Liver (tissue), 9 donors: Measurements from ENCODE around the gene HMX3. TPM values are rescaled to one million over a fixed set of nuclear protein-coding genes. Genes with fewer than 3 reads are reported as not detected.

Experiments used
- DNase-seq: peaks from one replicate; pipeline ENCODE4 v3.0.0-alpha.2; 2017; ENCODE audit warnings: low spot score
- H3K27ac ChIP-seq, 2 donors: one replicate each; pipeline ENCODE4 v1.7.0; 2013; ENCODE audit warnings: inconsistent platforms in 2 of 2, low read length in 2 of 2, control low read depth in 1 of 2, low read depth in 1 of 2, mild to moderate bottlenecking in 1 of 2
- H3K27me3 ChIP-seq, 4 donors: one replicate each; pipeline versions ENCODE4 v1.6.1 to v1.7.0; 2013; ENCODE audit warnings: low read length in 3 of 4, inconsistent platforms in 1 of 4, mild to moderate bottlenecking in 1 of 4, moderate library complexity in 1 of 4; ENCODE audit not compliant: control insufficient read depth in 4 of 4, insufficient read depth in 4 of 4
- H3K36me3 ChIP-seq, 4 donors: one replicate each; pipeline versions ENCODE4 v1.6.1 to v1.7.0; 2013; ENCODE audit warnings: low read length in 3 of 4, mild to moderate bottlenecking in 3 of 4, low read depth in 1 of 4, moderate library complexity in 1 of 4; ENCODE audit not compliant: control insufficient read depth in 4 of 4, insufficient read depth in 3 of 4
- H3K4me1 ChIP-seq, 4 donors: one replicate each; pipeline versions ENCODE4 v1.6.1 to v1.7.0; 2013; ENCODE audit warnings: low read length in 3 of 4, mild to moderate bottlenecking in 3 of 4, moderate library complexity in 1 of 4; ENCODE audit not compliant: control insufficient read depth in 4 of 4, insufficient read depth in 4 of 4
- H3K4me3 ChIP-seq, 3 donors: one replicate each; pipeline versions ENCODE4 v1.6.1 to v1.7.0; 2013; ENCODE audit warnings: low read length in 3 of 3, control low read depth in 1 of 3, low read depth in 1 of 3, mild to moderate bottlenecking in 1 of 3
- H3K9ac ChIP-seq, 2 donors: one replicate each; pipeline ENCODE4 v1.7.0; 2013; ENCODE audit warnings: low read length in 2 of 2, mild to moderate bottlenecking in 2 of 2, moderate library complexity in 2 of 2, control low read depth in 1 of 2, low read depth in 1 of 2
- H3K9me3 ChIP-seq, 4 donors: one replicate each; pipeline versions ENCODE4 v1.6.1 to v1.7.0; 2013; ENCODE audit warnings: low read length in 3 of 4; ENCODE audit not compliant: control insufficient read depth in 4 of 4
- FOXA2 ChIP-seq: IDR thresholded peaks from 2 replicates; pipeline ENCODE4 v1.6.1; 2016; ENCODE audit warnings: antibody characterized with exemption
- HNF4A ChIP-seq, 2 donors: conservative IDR thresholded peaks; 2 replicates each; pipeline ENCODE4 v1.6.1; 2016; ENCODE audit warnings: antibody characterized with exemption in 2 of 2, mild to moderate bottlenecking in 2 of 2
- JUND ChIP-seq, 2 donors: IDR thresholded peaks; 2 replicates each; pipeline ENCODE4 v1.6.1; 2016; ENCODE audit warnings: antibody characterized with exemption in 2 of 2
- NR2F2 ChIP-seq: IDR thresholded peaks from 2 replicates; pipeline ENCODE4 v1.6.1; 2016; ENCODE audit warnings: antibody characterized with exemption
- WGBS: extraction: QIAGEN DNeasy Blood & Tissue Kit; methylation state at CpG from one replicate; pipeline ENCODE4 v1.1.7; 2013; 5-methylcytosine and 5-hydroxymethylcytosine counted together
- polyA plus RNA-seq, 2 donors: library from polyadenylated mRNA; stranded (reverse) in 1 of 2; unstranded in 1 of 2; fragments of 200-250 nt in 1 of 2; fragments of >200 nt in 1 of 2; fragmentation: Nextera tagmentation in 1 of 2; extraction: Ambion mirVana in 1 of 2; gene quantifications; one replicate each; pipeline versions ENCODE4 v1.2.1 to v1.2.3, GENCODE V29; 2013 to 2015
- total RNA-seq, 2 donors: library from RNA; depleted of rRNA; stranded (reverse); fragments of >200 nt; gene quantifications; one replicate each; pipeline ENCODE4 v1.2.3, GENCODE V29; 2014
- TF ChIP-seq, protein P1 (sequence below): fragments of 150-350 bp; IDR thresholded peaks from 2 replicates; pipeline ENCODE4 v1.5.1; 2017; ENCODE audit warnings: improper control_type of control experiment, low read depth, low read length; ENCODE audit not compliant: missing input control
- TF ChIP-seq, protein P2 (sequence below): IDR thresholded peaks from 2 replicates; pipeline ENCODE4 v1.6.1; 2016; ENCODE audit warnings: antibody characterized with exemption
- TF ChIP-seq, protein P3 (sequence below): IDR thresholded peaks from 2 replicates; pipeline ENCODE4 v1.6.1; 2016; ENCODE audit warnings: antibody characterized with exemption, mild to moderate bottlenecking
- TF ChIP-seq, protein P4 (sequence below): IDR thresholded peaks from 2 replicates; pipeline ENCODE4 v1.6.1; 2016; ENCODE audit warnings: antibody characterized with exemption
- donor health status: healthy.
- donor health status: healthy.
- donor health status: healthy.
- donor health status: healthy.
- donor health status: healthy.

Gene HMX3
- total and polyA plus RNA-seq, 4 donors: not detected

DNA sequence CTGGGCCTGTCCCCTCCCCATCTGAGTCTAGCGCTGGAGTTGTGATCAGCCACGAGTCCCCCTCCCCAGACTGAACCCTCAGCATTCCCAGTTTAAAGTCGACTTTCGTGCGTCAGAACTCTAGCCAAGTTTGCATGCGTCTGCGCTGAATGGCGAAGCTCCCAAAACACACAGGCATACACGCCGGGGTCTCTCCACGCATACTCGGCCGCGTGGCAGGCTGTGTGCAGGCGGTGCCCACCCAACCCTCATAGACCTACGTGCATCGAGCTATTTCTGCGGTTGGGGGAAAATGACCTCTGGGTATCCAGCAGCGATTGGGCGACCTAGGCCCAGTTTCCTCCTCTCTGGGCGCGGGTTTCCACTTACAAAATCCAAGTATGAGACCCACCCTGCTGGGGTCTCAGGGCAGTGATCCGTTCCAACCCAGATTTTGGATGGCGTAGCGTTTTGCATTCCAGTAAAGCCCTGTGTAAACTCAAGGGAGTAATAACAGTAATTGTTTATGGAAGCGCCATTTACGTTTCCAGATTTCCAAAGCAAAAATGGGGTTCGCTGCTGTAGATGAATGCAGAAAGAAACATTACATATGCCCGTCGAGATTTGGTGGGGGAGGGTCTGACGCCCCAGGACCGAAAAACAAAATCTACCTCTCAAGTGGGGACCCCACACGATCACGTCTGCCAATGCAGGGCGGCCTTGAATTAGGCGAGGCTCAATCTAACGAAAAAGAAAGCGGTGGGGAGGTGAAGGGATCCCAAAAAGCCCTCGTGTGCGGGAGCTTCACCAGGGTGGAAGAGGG lies 2.0 kb upstream of the HMX3 start:
- no peak overlapping the region for H3K9ac ChIP-seq
- H3K9me3 ChIP-seq: peaks cover 0 to under 1% (median 0%) of the 10 kb centered on the region in 4 donors
- H3K36me3 ChIP-seq: no peaks in the 10 kb centered on the region
- peaks cover 18 to 40% (median 31%) of the 10 kb centered on the region in 4 donors for H3K4me1 ChIP-seq
- H3K27me3 ChIP-seq: peaks cover 13 to 23% (median 22%) of the 10 kb centered on the region in 4 donors
- H3K4me3 ChIP-seq: peak overlapping the region in 1 of 3 donors; percentile 10
- no peak overlapping the region for H3K27ac ChIP-seq
- WGBS: 9% methylated on average over 40 of the region's 40 CpGs
- no peak for DNase-seq
- TF ChIP-seq JUND (IDR thresholded peaks at IDR 0.05): no peak
- TF ChIP-seq, protein P1, sequence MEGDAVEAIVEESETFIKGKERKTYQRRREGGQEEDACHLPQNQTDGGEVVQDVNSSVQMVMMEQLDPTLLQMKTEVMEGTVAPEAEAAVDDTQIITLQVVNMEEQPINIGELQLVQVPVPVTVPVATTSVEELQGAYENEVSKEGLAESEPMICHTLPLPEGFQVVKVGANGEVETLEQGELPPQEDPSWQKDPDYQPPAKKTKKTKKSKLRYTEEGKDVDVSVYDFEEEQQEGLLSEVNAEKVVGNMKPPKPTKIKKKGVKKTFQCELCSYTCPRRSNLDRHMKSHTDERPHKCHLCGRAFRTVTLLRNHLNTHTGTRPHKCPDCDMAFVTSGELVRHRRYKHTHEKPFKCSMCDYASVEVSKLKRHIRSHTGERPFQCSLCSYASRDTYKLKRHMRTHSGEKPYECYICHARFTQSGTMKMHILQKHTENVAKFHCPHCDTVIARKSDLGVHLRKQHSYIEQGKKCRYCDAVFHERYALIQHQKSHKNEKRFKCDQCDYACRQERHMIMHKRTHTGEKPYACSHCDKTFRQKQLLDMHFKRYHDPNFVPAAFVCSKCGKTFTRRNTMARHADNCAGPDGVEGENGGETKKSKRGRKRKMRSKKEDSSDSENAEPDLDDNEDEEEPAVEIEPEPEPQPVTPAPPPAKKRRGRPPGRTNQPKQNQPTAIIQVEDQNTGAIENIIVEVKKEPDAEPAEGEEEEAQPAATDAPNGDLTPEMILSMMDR: no peak
- TF ChIP-seq HNF4A (conservative IDR thresholded peaks at IDR 0.05): no peak
- TF ChIP-seq, protein P2, sequence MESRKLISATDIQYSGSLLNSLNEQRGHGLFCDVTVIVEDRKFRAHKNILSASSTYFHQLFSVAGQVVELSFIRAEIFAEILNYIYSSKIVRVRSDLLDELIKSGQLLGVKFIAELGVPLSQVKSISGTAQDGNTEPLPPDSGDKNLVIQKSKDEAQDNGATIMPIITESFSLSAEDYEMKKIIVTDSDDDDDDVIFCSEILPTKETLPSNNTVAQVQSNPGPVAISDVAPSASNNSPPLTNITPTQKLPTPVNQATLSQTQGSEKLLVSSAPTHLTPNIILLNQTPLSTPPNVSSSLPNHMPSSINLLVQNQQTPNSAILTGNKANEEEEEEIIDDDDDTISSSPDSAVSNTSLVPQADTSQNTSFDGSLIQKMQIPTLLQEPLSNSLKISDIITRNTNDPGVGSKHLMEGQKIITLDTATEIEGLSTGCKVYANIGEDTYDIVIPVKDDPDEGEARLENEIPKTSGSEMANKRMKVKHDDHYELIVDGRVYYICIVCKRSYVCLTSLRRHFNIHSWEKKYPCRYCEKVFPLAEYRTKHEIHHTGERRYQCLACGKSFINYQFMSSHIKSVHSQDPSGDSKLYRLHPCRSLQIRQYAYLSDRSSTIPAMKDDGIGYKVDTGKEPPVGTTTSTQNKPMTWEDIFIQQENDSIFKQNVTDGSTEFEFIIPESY: no peak

DNA sequence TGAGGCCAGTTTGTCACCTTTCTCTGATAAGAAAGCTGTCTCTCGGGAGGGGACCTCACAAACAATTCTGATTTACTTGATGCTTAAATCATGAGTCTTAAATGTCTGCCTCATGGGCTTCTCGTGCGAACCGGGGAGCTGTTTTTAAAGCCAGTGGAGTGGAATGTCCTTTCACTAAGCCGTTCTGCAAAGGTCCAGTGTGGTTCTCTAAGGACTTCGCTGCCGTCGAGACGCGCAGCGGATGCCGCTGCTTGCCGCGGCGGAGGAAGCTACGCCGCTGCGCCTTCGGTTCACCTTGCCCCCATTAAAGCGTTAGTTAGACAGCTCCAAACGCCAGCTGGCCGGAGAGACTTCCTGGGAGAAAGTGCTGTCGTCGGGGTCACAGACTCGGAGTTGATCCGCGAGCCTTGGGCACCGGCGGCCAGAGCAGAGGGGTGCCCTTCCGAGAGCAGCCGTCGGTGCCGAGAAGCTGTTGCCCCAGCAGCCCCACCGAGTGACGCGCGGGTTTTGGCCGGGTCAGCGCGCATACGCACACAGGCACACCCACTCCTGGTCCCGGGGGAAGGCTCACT lies 1.3 kb upstream of the HMX3 start:
- Histone ChIP-seq H3K27me3 (peaks cover 16 to 24% (median 23%) of the 10 kb centered on the region in 4 donors), H3K27ac (no peak overlapping the region), H3K36me3 (no peaks in the 10 kb centered on the region), H3K4me3 (no peak overlapping the region), H3K4me1 (peaks cover 18 to 42% (median 32%) of the 10 kb centered on the region in 4 donors), H3K9me3 (no peaks in the 10 kb centered on the region), H3K9ac (no peak overlapping the region)
- 6% methylated on average over 42 of the region's 42 CpGs for WGBS
- TF ChIP-seq FOXA2: no peak
- no peak for DNase-seq

DNA sequence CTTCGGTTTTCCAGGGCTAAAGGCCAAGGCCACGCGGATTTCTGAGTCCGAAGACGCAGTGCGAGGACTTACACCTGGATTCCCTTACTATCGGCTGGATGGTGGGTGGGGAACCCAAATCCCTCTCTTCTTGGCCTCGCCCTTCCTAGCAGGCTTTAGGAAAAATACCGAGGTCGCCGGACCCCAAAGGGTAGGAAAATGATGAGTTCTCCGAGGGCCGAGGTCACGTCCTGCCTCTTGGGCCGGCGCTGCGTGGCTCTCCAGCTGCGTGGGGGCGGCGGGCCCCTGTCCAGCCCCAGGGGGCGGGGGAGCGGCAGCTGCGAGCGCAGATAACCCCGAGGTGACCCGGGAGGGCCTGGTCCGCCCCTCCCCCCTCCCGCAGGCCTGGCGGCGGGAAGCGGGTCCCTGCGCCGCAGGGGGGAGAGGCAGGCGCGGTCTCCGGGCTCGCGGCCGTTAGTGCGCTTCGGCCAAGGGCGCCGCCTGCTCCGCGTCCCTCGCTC lies 805 bp upstream of the HMX3 start:
- Histone ChIP-seq H3K9ac (no peak overlapping the region), H3K27me3 (peaks cover 16 to 27% (median 23%) of the 10 kb centered on the region in 4 donors), H3K27ac (no peak overlapping the region), H3K36me3 (no peaks in the 10 kb centered on the region), H3K9me3 (no peaks in the 10 kb centered on the region), H3K4me3 (peak overlapping the region in 1 of 3 donors; percentile 37), H3K4me1 (peaks cover 21 to 44% (median 36%) of the 10 kb centered on the region in 4 donors)
- TF ChIP-seq, protein P3, sequence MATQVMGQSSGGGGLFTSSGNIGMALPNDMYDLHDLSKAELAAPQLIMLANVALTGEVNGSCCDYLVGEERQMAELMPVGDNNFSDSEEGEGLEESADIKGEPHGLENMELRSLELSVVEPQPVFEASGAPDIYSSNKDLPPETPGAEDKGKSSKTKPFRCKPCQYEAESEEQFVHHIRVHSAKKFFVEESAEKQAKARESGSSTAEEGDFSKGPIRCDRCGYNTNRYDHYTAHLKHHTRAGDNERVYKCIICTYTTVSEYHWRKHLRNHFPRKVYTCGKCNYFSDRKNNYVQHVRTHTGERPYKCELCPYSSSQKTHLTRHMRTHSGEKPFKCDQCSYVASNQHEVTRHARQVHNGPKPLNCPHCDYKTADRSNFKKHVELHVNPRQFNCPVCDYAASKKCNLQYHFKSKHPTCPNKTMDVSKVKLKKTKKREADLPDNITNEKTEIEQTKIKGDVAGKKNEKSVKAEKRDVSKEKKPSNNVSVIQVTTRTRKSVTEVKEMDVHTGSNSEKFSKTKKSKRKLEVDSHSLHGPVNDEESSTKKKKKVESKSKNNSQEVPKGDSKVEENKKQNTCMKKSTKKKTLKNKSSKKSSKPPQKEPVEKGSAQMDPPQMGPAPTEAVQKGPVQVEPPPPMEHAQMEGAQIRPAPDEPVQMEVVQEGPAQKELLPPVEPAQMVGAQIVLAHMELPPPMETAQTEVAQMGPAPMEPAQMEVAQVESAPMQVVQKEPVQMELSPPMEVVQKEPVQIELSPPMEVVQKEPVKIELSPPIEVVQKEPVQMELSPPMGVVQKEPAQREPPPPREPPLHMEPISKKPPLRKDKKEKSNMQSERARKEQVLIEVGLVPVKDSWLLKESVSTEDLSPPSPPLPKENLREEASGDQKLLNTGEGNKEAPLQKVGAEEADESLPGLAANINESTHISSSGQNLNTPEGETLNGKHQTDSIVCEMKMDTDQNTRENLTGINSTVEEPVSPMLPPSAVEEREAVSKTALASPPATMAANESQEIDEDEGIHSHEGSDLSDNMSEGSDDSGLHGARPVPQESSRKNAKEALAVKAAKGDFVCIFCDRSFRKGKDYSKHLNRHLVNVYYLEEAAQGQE: no peak
- TF ChIP-seq, protein P2: no peak
- TF ChIP-seq, protein P1: no peak
- no peak for TF ChIP-seq NR2F2
- TF ChIP-seq, protein P4, sequence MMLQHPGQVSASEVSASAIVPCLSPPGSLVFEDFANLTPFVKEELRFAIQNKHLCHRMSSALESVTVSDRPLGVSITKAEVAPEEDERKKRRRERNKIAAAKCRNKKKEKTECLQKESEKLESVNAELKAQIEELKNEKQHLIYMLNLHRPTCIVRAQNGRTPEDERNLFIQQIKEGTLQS: no peak
- WGBS: 7% methylated on average over 46 of the region's 46 CpGs
- no peak for DNase-seq
